AG04450 (cell line): ENCODE measurements around the gene HNRNPA3. TPM values are rescaled to one million over a fixed set of nuclear protein-coding genes. Genes with fewer than 3 reads are reported as not detected.

Source experiments
- CTCF ChIA-PET: fragments of 300-600, 350-600 bp; formaldehyde crosslinking; extraction: SDS; loops from one replicate; lab custom pipeline; 2022; ENCODE audit warnings: antibody characterized with exemption, inconsistent platforms; lab: Charles Lee
- POLR2A ChIA-PET: fragments of 350-600 bp; formaldehyde crosslinking; extraction: SDS; loops from one replicate; lab custom pipeline; 2021; ENCODE audit warnings: antibody characterized with exemption, inconsistent platforms; lab: Yijun Ruan, JAX
- DNase-seq: peaks from one replicate; pipeline ENCODE4 v3.0.0-alpha.2; 2011; ENCODE audit warnings: low read depth, low spot score
- H3K27ac ChIP-seq: one replicate; pipeline ENCODE4 v1.5.1; 2012; ENCODE audit warnings: low read depth, low read length, control low read depth
- H3K27me3 ChIP-seq: one replicate; pipeline ENCODE4 v1.6.0; 2012; ENCODE audit warnings: low read length; ENCODE audit not compliant: control insufficient read depth, insufficient read depth
- H3K4me3 ChIP-seq: 2 replicates; pipeline ENCODE4 v1.5.1; 2011; ENCODE audit warnings: mild to moderate bottlenecking, low read depth, low read length, control low read depth
- H3K9me3 ChIP-seq: 2 replicates; pipeline ENCODE4 v1.5.1; 2012; ENCODE audit warnings: low read length; ENCODE audit not compliant: control insufficient read depth, insufficient read depth
- CTCF ChIP-seq: IDR thresholded peaks from 2 replicates; pipeline ENCODE4 v1.5.1; 2011; ENCODE audit warnings: low read depth, low read length, control low read depth, inconsistent platforms
- polyA plus RNA-seq: library from polyadenylated mRNA; depleted of rRNA; stranded (reverse); fragments of >200 nt; gene quantifications from 2 replicates; pipeline ENCODE4 v1.2.3, GENCODE V29; 2011

HNRNPA3 gene
- polyA plus RNA-seq, 1 experiment, result 177 TPM

GRCh38 chr2:177254433-177255226 lies 42.0 kb downstream of the HNRNPA3 start:
- no peak for DNase-seq
- peak; percentile 43 for TF ChIP-seq CTCF
- peaks cover 5% of the 10 kb centered on the region for H3K9me3 ChIP-seq
- no peak overlapping the region for H3K4me3 ChIP-seq
- POLR2A ChIA-PET, result interaction anchor here (0.7 to 1.8 kb wide), 3 partner anchors 9 to 30 kb away, joined by 3 to 12 read pairs (median 5); partner anchors contain the start of gene NFE2L2
- H3K27ac ChIP-seq, result no peak overlapping the region
- no peaks in the 10 kb centered on the region for H3K27me3 ChIP-seq
- CTCF ChIA-PET, result interaction anchor here (0.9 to 2.8 kb wide), 7 partner anchors 9 to 182 kb away, joined by 3 to 12 read pairs (median 5); no protein-coding TSS in a partner anchor

- no peak for DNase-seq
- no peaks in the 10 kb centered on the region for H3K27me3 ChIP-seq
- ChIA-PET CTCF (interaction anchor here (0.9 to 2.8 kb wide), 7 partner anchors 8 to 182 kb away, joined by 3 to 12 read pairs (median 5); no protein-coding TSS in a partner anchor), POLR2A (interaction anchor here (1.7 to 1.8 kb wide), 2 partner anchors 9 to 11 kb away, joined by 5 to 12 read pairs; partner anchors contain the start of gene NFE2L2)
- peak overlapping the region; percentile 13 for H3K27ac ChIP-seq
- no peak overlapping the region for H3K4me3 ChIP-seq
- TF ChIP-seq CTCF, result no peak
- H3K9me3 ChIP-seq, result peaks cover 5% of the 10 kb centered on the region
Observed at GRCh38 chr2:177255227-177255601, 42.6 kb downstream of the HNRNPA3 start.

GRCh38 chr2:177256026-177256425 lies 43.4 kb downstream of the HNRNPA3 start:
- no peak for DNase-seq
- ChIA-PET CTCF (interaction anchor here (0.6 kb wide), 3 partner anchors 109 to 236 kb away, joined by 3 to 4 read pairs (median 3); no protein-coding TSS in a partner anchor), POLR2A (interaction anchor here (1.7 to 1.8 kb wide), 2 partner anchors 8 to 11 kb away, joined by 5 to 12 read pairs; partner anchors contain the start of gene NFE2L2)
- Histone ChIP-seq H3K27me3 (no peaks in the 10 kb centered on the region), H3K27ac (no peak overlapping the region), H3K4me3 (no peak overlapping the region), H3K9me3 (peaks cover 5% of the 10 kb centered on the region)
- TF ChIP-seq CTCF, result no peak

GRCh38 chr2:177256695-177257094 lies 44.1 kb downstream of the HNRNPA3 start:
- no peak for TF ChIP-seq CTCF
- POLR2A ChIA-PET, result no interaction called here

GRCh38 chr2:177257471-177257870 lies 44.9 kb downstream of the HNRNPA3 start:
- TF ChIP-seq CTCF, result no peak

More at GRCh38 chr2:177256695-177257094, 44.1 kb downstream of the HNRNPA3 start:
- Histone ChIP-seq H3K27me3 (no peaks in the 10 kb centered on the region), H3K27ac (no peak overlapping the region), H3K4me3 (0 out of 2 replicates have a peak overlapping the region, but pooled peaks have one; percentile 10), H3K9me3 (peaks cover 5% of the 10 kb centered on the region)
- DNase-seq, result no peak
- CTCF ChIA-PET, result no interaction called here

More at GRCh38 chr2:177257471-177257870, 44.9 kb downstream of the HNRNPA3 start:
- DNase-seq, result no peak
- Histone ChIP-seq H3K9me3 (peaks cover 5% of the 10 kb centered on the region), H3K27me3 (no peaks in the 10 kb centered on the region), H3K4me3 (no peak overlapping the region), H3K27ac (no peak overlapping the region)
- ChIA-PET CTCF (no interaction called here), POLR2A (no interaction called here)
